ENCODE measurements around the gene ACSS1. TPM values are rescaled to one million over a fixed set of nuclear protein-coding genes. Genes with fewer than 3 reads are reported as not detected.

The ACSS1 gene
- total and polyA plus RNA-seq, 12 donors: 7.2 to 97.3 (median 16.9) TPM

DNA sequence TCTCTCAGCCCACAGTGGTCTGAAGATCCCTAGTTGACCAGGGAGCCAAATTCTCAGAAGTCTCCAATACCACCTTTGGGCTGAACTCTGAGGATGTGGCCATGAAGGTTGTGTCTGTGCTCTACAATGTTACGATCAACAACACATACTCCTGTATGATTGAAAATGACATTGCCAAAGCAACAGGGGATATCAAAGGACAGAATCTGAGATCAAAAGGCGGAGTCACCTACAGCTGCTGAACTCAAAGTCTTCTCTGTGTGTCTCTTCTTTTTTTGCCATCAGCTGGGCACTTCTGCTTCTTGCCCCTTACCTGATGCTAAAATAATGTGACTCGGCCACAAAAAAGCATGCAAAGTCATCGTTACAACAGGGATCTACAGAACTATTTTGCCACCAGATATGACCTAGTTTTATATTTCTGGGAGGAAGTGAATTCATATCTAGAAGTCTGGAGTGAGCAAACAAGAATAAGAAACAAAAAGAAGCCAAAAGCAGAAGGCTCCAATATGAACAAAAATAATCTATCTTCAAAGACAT is 41.7 kb upstream of the ACSS1 start:
- no peak for TF ChIP-seq POLR2A (IDR thresholded peaks at IDR 0.05)
- TF ChIP-seq, protein P1, sequence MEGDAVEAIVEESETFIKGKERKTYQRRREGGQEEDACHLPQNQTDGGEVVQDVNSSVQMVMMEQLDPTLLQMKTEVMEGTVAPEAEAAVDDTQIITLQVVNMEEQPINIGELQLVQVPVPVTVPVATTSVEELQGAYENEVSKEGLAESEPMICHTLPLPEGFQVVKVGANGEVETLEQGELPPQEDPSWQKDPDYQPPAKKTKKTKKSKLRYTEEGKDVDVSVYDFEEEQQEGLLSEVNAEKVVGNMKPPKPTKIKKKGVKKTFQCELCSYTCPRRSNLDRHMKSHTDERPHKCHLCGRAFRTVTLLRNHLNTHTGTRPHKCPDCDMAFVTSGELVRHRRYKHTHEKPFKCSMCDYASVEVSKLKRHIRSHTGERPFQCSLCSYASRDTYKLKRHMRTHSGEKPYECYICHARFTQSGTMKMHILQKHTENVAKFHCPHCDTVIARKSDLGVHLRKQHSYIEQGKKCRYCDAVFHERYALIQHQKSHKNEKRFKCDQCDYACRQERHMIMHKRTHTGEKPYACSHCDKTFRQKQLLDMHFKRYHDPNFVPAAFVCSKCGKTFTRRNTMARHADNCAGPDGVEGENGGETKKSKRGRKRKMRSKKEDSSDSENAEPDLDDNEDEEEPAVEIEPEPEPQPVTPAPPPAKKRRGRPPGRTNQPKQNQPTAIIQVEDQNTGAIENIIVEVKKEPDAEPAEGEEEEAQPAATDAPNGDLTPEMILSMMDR (IDR thresholded peaks at IDR 0.05): no peak

DNA sequence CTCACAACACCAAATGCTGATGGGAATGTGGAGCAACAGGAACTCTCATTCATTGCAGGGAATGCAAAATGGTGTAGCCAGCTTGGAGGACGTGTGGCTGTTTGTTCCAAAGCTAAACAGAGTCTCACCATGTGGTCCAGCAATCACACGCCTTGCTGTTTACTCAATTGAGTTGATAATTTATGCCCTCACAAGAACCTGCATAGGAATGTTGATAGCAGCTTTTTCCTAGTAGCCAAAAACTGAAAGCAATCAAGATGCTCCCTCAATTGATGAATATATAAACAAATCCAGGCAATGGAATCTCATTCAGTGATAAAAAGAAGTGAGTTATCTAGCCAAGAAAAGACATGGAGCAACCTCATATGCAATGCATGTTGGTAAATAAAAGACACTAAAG is 39.6 kb upstream of the ACSS1 start:
- WGBS, 4 donors: 28 to 34% (median 30%) methylated on average over 2 of the region's 2 CpGs
- TF ChIP-seq POLR2A (IDR thresholded peaks at IDR 0.05): no peak
- TF ChIP-seq, protein P1 (IDR thresholded peaks at IDR 0.05): no peak
- Histone ChIP-seq H3K4me3 (no peak overlapping the region), H3K9me3 (replicated peaks in 1 of 3) (no peaks in the 10 kb centered on the region), H3K36me3 (replicated peaks in 1 of 2) (no peaks in the 10 kb centered on the region), H3K27me3 (peaks cover 4% of the 10 kb centered on the region), H3K27ac (no peak overlapping the region), H3K4me1 (replicated peaks in 1 of 2) (no peaks in the 10 kb centered on the region)
- DNase-seq: no peak
- intact Hi-C loops (cut with DNase I): no loop called here

More for the DNA sequence above, 41.7 kb upstream of the ACSS1 start:
- Histone ChIP-seq H3K36me3 (replicated peaks in 1 of 2) (no peaks in the 10 kb centered on the region), H3K9me3 (replicated peaks in 1 of 3) (no peaks in the 10 kb centered on the region), H3K4me3 (no peak overlapping the region), H3K4me1 (replicated peaks in 1 of 2) (no peaks in the 10 kb centered on the region), H3K27ac (no peak overlapping the region), H3K27me3 (peaks cover 4% of the 10 kb centered on the region)
- 59 to 77% (median 65%) methylated on average over 4 of the region's 4 CpGs for WGBS, 4 donors
- no peak for DNase-seq
- intact Hi-C loops (cut with DNase I): no loop called here

DNA sequence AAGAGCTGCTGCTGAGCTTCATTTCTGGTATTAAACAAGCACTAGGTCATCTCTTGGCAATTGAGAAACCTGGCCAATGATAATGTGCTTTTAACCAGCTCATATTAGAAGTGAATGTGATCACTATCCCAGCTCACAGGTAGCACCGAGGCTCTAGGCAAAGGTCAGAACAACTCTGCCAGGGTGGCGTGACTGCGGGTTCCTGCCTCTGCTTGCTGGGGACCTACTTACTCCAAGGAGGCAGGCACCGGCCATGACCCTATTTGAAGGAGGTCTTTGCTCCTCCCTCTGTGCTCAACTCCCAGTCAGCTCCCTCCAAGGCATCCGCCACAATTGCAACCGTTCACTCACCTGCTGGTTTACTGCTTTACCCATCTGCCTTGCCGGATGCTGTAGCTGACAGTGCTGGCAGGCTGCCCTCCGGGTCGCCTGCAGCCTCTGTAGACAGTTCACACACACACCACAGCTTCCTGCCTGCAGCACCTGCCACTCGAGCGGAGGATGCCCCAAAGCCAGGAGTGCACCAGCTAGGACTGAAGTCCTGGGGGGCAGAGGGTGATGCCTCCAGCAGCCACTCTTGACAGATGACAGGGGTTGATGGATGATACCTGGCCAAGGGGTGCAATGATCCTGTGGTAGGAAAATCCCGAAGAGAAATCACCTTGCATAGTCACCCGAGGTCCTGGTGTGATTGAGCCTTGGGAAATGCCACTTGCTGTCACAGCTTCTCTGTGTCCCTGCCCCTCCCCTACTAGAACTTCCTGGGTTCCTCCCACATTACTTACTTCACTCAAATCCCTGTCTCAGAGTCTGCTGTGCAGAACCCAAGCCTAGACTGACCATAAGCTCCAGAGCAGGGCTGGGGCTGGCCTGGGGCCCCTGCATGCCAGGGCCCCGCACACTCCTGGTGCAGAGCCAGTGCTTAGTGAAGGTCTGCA is 32.8 kb upstream of the ACSS1 start:
- H3K27ac ChIP-seq: no peak overlapping the region
- no peak for TF ChIP-seq POLR2A (IDR thresholded peaks at IDR 0.05)
- TF ChIP-seq, protein P1 (IDR thresholded peaks at IDR 0.05): no peak
- intact Hi-C loops (cut with DNase I): no loop called here
- no peak overlapping the region for H3K4me3 ChIP-seq
- H3K36me3 ChIP-seq (replicated peaks in 1 of 2): no peaks in the 10 kb centered on the region
- no peaks in the 10 kb centered on the region for H3K9me3 ChIP-seq (replicated peaks in 1 of 3)
- no peak for DNase-seq
- WGBS, 4 donors: 50 to 60% (median 52%) methylated on average over 10 to 14 of the region's 14 CpGs
- no peaks in the 10 kb centered on the region for H3K4me1 ChIP-seq (replicated peaks in 1 of 2)
- peaks cover 16% of the 10 kb centered on the region for H3K27me3 ChIP-seq

DNA sequence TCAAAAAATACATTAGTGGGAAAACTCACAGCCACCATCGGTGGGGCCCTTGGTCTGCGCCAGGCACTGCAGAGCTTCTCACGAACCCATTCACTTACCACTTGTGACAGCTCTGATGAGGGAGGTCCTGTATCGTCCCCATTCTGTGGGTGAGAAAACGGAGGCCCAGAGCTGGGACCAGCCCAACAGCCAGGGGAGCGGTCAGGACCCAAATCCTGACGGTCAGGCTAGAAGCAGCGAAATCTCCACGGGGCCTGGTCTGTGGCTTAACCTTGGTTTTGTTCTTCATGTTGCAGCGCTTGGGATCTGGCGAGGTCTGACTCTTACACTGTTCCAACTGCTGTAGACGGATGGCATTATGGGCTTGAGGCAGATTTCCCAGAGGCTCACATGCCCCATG is 31.7 kb upstream of the ACSS1 start:
- 81 to 93% (median 90%) methylated on average over 8 to 12 of the region's 12 CpGs for WGBS, 4 donors
- no peak overlapping the region for H3K27ac ChIP-seq
- no peak for TF ChIP-seq POLR2A (IDR thresholded peaks at IDR 0.05)
- TF ChIP-seq, protein P1 (IDR thresholded peaks at IDR 0.05): no peak
- intact Hi-C loops (cut with DNase I): no loop called here
- no peaks in the 10 kb centered on the region for H3K9me3 ChIP-seq (replicated peaks in 1 of 3)
- H3K4me3 ChIP-seq: no peak overlapping the region
- peaks cover 21% of the 10 kb centered on the region for H3K27me3 ChIP-seq
- DNase-seq: no peak
- H3K36me3 ChIP-seq (replicated peaks in 1 of 2): no peaks in the 10 kb centered on the region
- H3K4me1 ChIP-seq (replicated peaks in 1 of 2): no peaks in the 10 kb centered on the region
